ENCODE results near the gene MIPOL1. TPM values are rescaled to one million over a fixed set of nuclear protein-coding genes. Genes with fewer than 3 reads are reported as not detected.

MIPOL1 gene
- total and polyA plus RNA-seq, 2 of the 13 experiments (the other 11 are each of a cell fraction or from before 2014, with no cell fraction given): 8.6 to 34.2 TPM

DNA sequence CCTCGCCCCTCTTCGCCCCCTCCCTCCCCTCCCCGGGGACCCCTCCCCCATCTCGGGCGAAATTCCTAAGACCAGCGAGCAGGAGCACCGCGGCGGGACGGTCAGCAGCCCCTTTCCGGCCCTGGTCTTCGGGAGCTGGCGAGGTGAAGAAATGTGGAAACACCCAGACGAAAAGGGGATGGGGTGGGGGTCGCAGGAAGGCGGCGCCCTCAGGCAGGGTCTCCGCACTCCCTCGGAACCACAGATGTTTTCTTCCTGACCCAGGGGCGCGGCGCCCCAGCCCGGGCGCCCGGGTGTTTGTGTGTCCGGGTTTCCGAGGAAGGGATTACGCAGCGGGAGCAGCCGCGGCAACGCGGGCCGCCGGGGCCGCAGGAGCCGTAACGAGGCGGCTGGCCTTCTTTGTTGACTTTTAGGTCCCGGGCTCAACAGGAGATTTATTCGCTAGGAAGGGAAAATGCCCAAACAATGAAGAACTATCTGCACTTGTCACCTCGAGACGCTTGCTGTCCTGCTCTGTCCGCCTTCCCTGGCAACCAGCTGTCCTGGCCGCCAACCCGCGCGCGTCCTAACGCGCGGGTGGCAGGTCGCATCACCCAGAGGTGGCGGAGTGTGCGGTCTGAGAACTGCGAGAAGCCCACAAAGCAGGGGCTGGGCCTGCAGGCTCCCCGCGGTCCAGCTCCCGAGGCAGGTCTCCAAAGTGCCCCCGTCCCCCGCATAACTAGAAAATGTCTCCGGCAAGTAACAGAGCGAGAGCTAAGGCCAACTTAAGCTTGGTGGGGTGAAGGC lies 390.3 kb downstream of the MIPOL1 start (continued):
- TF ChIP-seq, protein P1, sequence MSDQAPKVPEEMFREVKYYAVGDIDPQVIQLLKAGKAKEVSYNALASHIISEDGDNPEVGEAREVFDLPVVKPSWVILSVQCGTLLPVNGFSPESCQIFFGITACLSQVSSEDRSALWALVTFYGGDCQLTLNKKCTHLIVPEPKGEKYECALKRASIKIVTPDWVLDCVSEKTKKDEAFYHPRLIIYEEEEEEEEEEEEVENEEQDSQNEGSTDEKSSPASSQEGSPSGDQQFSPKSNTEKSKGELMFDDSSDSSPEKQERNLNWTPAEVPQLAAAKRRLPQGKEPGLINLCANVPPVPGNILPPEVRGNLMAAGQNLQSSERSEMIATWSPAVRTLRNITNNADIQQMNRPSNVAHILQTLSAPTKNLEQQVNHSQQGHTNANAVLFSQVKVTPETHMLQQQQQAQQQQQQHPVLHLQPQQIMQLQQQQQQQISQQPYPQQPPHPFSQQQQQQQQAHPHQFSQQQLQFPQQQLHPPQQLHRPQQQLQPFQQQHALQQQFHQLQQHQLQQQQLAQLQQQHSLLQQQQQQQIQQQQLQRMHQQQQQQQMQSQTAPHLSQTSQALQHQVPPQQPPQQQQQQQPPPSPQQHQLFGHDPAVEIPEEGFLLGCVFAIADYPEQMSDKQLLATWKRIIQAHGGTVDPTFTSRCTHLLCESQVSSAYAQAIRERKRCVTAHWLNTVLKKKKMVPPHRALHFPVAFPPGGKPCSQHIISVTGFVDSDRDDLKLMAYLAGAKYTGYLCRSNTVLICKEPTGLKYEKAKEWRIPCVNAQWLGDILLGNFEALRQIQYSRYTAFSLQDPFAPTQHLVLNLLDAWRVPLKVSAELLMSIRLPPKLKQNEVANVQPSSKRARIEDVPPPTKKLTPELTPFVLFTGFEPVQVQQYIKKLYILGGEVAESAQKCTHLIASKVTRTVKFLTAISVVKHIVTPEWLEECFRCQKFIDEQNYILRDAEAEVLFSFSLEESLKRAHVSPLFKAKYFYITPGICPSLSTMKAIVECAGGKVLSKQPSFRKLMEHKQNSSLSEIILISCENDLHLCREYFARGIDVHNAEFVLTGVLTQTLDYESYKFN (CRISPR knock-in tag; conservative IDR thresholded peaks at IDR 0.05): peak; percentile 33; the same call in 1 of the 2 replicates
- TF ChIP-seq MAZ (IDR thresholded peaks at IDR 0.05; ENCODE audit: borderline replicate concordance, low read depth, low read length) (no peak; the same call in 1 of the 2 replicates), MAZ (CRISPR knock-in tag; IDR thresholded peaks at IDR 0.05; ENCODE audit: low read depth) (peak; percentile 64; the same call in 1 of the 2 replicates), ZNF772 (CRISPR knock-in tag; IDR thresholded peaks at IDR 0.05) (peak; percentile 71; the same call in 1 of the 2 replicates), ATM (IDR thresholded peaks at IDR 0.05; ENCODE audit: borderline replicate concordance) (no peak), ZNF326 (CRISPR knock-in tag; IDR thresholded peaks at IDR 0.05; ENCODE audit: borderline replicate concordance) (no peak), BRCA1 (CRISPR knock-in tag; IDR thresholded peaks at IDR 0.05) (no peak; the same call in 1 of the 2 replicates), ZNF530 (CRISPR knock-in tag; IDR thresholded peaks at IDR 0.05; ENCODE audit: low read depth) (peak; percentile 71; the same call in 1 of the 2 replicates), FOXC1 (CRISPR knock-in tag; IDR thresholded peaks at IDR 0.05; ENCODE audit: borderline replicate concordance) (peak; percentile 97), REL (CRISPR knock-in tag; conservative IDR thresholded peaks at IDR 0.05) (no peak), KDM1A (CRISPR knock-in tag; IDR thresholded peaks at IDR 0.05) (no peak; the same call in 1 of the 2 replicates)
- TF ChIP-seq, protein P2, sequence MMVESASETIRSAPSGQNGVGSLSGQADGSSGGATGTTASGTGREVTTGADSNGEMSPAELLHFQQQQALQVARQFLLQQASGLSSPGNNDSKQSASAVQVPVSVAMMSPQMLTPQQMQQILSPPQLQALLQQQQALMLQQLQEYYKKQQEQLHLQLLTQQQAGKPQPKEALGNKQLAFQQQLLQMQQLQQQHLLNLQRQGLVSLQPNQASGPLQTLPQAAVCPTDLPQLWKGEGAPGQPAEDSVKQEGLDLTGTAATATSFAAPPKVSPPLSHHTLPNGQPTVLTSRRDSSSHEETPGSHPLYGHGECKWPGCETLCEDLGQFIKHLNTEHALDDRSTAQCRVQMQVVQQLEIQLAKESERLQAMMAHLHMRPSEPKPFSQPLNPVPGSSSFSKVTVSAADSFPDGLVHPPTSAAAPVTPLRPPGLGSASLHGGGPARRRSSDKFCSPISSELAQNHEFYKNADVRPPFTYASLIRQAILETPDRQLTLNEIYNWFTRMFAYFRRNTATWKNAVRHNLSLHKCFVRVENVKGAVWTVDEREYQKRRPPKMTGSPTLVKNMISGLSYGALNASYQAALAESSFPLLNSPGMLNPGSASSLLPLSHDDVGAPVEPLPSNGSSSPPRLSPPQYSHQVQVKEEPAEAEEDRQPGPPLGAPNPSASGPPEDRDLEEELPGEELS (CRISPR knock-in tag; IDR thresholded peaks at IDR 0.05): peak; percentile 30; the same call in 1 of the 2 replicates
- TF ChIP-seq, protein P3, sequence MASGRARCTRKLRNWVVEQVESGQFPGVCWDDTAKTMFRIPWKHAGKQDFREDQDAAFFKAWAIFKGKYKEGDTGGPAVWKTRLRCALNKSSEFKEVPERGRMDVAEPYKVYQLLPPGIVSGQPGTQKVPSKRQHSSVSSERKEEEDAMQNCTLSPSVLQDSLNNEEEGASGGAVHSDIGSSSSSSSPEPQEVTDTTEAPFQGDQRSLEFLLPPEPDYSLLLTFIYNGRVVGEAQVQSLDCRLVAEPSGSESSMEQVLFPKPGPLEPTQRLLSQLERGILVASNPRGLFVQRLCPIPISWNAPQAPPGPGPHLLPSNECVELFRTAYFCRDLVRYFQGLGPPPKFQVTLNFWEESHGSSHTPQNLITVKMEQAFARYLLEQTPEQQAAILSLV (CRISPR knock-in tag; IDR thresholded peaks at IDR 0.05; ENCODE audit: borderline replicate concordance): no peak
- TF ChIP-seq, protein P4, sequence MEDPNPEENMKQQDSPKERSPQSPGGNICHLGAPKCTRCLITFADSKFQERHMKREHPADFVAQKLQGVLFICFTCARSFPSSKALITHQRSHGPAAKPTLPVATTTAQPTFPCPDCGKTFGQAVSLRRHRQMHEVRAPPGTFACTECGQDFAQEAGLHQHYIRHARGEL (CRISPR knock-in tag; IDR thresholded peaks at IDR 0.05): no peak
- TF ChIP-seq, protein P5, sequence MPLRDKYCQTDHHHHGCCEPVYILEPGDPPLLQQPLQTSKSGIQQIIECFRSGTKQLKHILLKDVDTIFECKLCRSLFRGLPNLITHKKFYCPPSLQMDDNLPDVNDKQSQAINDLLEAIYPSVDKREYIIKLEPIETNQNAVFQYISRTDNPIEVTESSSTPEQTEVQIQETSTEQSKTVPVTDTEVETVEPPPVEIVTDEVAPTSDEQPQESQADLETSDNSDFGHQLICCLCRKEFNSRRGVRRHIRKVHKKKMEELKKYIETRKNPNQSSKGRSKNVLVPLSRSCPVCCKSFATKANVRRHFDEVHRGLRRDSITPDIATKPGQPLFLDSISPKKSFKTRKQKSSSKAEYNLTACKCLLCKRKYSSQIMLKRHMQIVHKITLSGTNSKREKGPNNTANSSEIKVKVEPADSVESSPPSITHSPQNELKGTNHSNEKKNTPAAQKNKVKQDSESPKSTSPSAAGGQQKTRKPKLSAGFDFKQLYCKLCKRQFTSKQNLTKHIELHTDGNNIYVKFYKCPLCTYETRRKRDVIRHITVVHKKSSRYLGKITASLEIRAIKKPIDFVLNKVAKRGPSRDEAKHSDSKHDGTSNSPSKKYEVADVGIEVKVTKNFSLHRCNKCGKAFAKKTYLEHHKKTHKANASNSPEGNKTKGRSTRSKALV (CRISPR knock-in tag; IDR thresholded peaks at IDR 0.05): peak; percentile 99
- TF ChIP-seq, protein P6, sequence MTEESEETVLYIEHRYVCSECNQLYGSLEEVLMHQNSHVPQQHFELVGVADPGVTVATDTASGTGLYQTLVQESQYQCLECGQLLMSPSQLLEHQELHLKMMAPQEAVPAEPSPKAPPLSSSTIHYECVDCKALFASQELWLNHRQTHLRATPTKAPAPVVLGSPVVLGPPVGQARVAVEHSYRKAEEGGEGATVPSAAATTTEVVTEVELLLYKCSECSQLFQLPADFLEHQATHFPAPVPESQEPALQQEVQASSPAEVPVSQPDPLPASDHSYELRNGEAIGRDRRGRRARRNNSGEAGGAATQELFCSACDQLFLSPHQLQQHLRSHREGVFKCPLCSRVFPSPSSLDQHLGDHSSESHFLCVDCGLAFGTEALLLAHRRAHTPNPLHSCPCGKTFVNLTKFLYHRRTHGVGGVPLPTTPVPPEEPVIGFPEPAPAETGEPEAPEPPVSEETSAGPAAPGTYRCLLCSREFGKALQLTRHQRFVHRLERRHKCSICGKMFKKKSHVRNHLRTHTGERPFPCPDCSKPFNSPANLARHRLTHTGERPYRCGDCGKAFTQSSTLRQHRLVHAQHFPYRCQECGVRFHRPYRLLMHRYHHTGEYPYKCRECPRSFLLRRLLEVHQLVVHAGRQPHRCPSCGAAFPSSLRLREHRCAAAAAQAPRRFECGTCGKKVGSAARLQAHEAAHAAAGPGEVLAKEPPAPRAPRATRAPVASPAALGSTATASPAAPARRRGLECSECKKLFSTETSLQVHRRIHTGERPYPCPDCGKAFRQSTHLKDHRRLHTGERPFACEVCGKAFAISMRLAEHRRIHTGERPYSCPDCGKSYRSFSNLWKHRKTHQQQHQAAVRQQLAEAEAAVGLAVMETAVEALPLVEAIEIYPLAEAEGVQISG (CRISPR knock-in tag; IDR thresholded peaks at IDR 0.05): peak; percentile 67
